PC-3 (cell line): ENCODE measurements around the gene MSRB2. TPM values are rescaled to one million over a fixed set of nuclear protein-coding genes. Genes with fewer than 3 reads are reported as not detected.

Experiments used
- ATAC-seq: fragments of 200-7000 bp; cut with Tn5 transposase; 2 replicates; pipeline ENCODE4 v1.9.1; 2020; ENCODE audit warnings: mild to moderate bottlenecking, moderate library complexity
- BruUV-seq: library from RNA; stranded (reverse); fragments of 400-500 nt; replicated peaks from 2 replicates; lab custom pipeline; 2021; lab: Mats Ljungman, UMichigan
- CTCF ChIA-PET: fragments of 300-600 bp; sonication (Branson Sonifier 250); formaldehyde crosslinking; loops from one replicate; lab custom pipeline; 2022; ENCODE audit warnings: antibody characterized with exemption; lab: Charles Lee
- POLR2A ChIA-PET: fragments of 300-600 bp; sonication (Branson Sonifier 250); formaldehyde crosslinking; loops from one replicate; lab custom pipeline; 2022; ENCODE audit warnings: antibody characterized with exemption; ENCODE audit not compliant: unreplicated experiment; lab: Charles Lee
- DNase-seq: peaks from one replicate; pipeline ENCODE4 v3.0.0-alpha.2; 2015
- H2AFZ ChIP-seq: fragments of 300-600 bp; sonication (generic); 2 replicates; pipeline ENCODE4 v1.6.0; 2016; ENCODE audit warnings: antibody characterized with exemption, low read length
- H3F3A ChIP-seq: fragments of 300-600 bp; sonication (generic); one replicate; pipeline ENCODE4 v1.6.0; 2017; ENCODE audit warnings: antibody characterized with exemption, low read length, control low read depth, mild to moderate bottlenecking; ENCODE audit not compliant: unreplicated experiment
- H3K27ac ChIP-seq: fragments of 300-600 bp; sonication (generic); 2 replicates; pipeline ENCODE4 v1.5.1; 2016; ENCODE audit warnings: mild to moderate bottlenecking, low read length
- H3K27me3 ChIP-seq: fragments of 300-600 bp; sonication (generic); 2 replicates; pipeline ENCODE4 v1.6.1; 2016; ENCODE audit warnings: low read length, mixed read lengths
- H3K36me3 ChIP-seq: fragments of 300-600 bp; sonication (generic); 2 replicates; pipeline ENCODE4 v1.6.1; 2016; ENCODE audit warnings: low read depth, mixed run types, low read length, mixed read lengths
- H3K4me1 ChIP-seq: fragments of 300-600 bp; sonication (generic); 2 replicates; pipeline ENCODE4 v1.5.1; 2016; ENCODE audit warnings: low read length; ENCODE audit not compliant: insufficient read depth
- H3K4me2 ChIP-seq: fragments of 300-600 bp; sonication (generic); 2 replicates; pipeline ENCODE4 v1.6.0; 2016; ENCODE audit warnings: low read length
- H3K4me3 ChIP-seq: fragments of 300-600 bp; sonication (generic); 2 replicates; pipeline ENCODE4 v1.5.1; 2016; ENCODE audit warnings: mild to moderate bottlenecking, low read length, mixed read lengths
- H3K79me2 ChIP-seq: fragments of 300-600 bp; sonication (generic); 2 replicates; pipeline ENCODE4 v1.6.1; 2017; ENCODE audit warnings: low read length, mixed read lengths
- H3K9ac ChIP-seq: fragments of 300-600 bp; sonication (generic); 2 replicates; pipeline ENCODE4 v1.6.0; 2016; ENCODE audit warnings: mild to moderate bottlenecking, low read length
- H3K9me2 ChIP-seq: fragments of 300-600 bp; sonication (generic); replicated peaks from 2 replicates; pipeline ENCODE4 v1.6.1; 2016; ENCODE audit warnings: mixed run types, low read length, mixed read lengths
- H3K9me3 ChIP-seq: fragments of 300-600 bp; sonication (generic); 2 replicates; pipeline ENCODE4 v1.6.1; 2016; ENCODE audit warnings: low read length, mixed read lengths
- H4K20me1 ChIP-seq: fragments of 300-600 bp; sonication (generic); 2 replicates; pipeline ENCODE4 v1.6.1; 2016; ENCODE audit warnings: low read length, mixed read lengths
- EZH2 ChIP-seq: fragments of 300-600 bp; sonication (generic); IDR thresholded peaks from one replicate; pipeline ENCODE4 v1.6.1; 2017; ENCODE audit warnings: antibody characterized with exemption, mild to moderate bottlenecking, low read length; ENCODE audit not compliant: unreplicated experiment
- EZH2phosphoT487 ChIP-seq: fragments of 300-600 bp; sonication (generic); IDR thresholded peaks from 2 replicates; pipeline ENCODE4 v1.6.1; 2018; ENCODE audit warnings: mild to moderate bottlenecking, antibody characterized with exemption, low read length, borderline replicate concordance
- intact Hi-C: fragments of 100-400 bp; cut with micrococcal nuclease; formaldehyde crosslinking; loops from 2 replicates; pipeline ENCODE4 v1.9.0; 2023
- total RNA-seq: library from RNA; depleted of rRNA; stranded (reverse); fragments of >200 nt; gene quantifications from 2 replicates; pipeline ENCODE4 v1.2.3, GENCODE V29; 2014
- TF ChIP-seq, protein P1 (sequence below): fragments of 300-600 bp; sonication (generic); conservative IDR thresholded peaks from 2 replicates; pipeline ENCODE4 v1.5.1; 2017; ENCODE audit warnings: antibody characterized with exemption, low read depth, mild to moderate bottlenecking, low read length

Gene MSRB2
- total RNA-seq, 1 experiment from 2014 or later = 14.3 TPM

DNA sequence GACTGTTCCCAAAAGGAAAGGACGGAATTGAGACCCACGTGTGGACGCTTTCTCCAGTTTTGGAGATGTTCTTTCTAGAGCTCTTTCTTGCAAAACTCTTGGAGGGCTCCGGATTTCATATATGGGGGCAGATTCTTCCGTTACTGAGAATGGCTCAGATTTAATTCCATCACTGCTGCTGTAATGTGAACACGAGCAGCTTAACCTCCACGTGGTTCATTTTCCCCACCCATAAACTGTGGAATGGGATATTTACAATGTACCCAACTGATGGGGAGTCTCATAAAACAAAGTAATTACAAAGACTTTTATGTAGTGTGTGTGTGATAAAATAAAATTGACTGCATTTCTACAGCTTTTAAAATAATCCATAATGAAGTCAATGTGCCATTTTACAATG lies 15.1 kb upstream of the MSRB2 start:
- H3K27ac ChIP-seq = no peak overlapping the region
- H3K9me3 ChIP-seq = no peaks in the 10 kb centered on the region
- no peaks in the 10 kb centered on the region for H3K9me2 ChIP-seq
- no TSS peak for BruUV-seq
- no peaks in the 10 kb centered on the region for H3K79me2 ChIP-seq
- ATAC-seq (no peak), DNase-seq (no peak)
- no peak overlapping the region for H3K9ac ChIP-seq
- intact Hi-C loops = no loop called here
- no peak overlapping the region for H3K4me3 ChIP-seq
- ChIA-PET CTCF (interaction anchor here (0.5 kb wide), 1 partner anchor 836 kb away, joined by 10 read pairs; no protein-coding TSS in a partner anchor), POLR2A (no interaction called here)
- no peaks in the 10 kb centered on the region for H3F3A ChIP-seq
- no peaks in the 10 kb centered on the region for H3K27me3 ChIP-seq
- TF ChIP-seq, protein P1, sequence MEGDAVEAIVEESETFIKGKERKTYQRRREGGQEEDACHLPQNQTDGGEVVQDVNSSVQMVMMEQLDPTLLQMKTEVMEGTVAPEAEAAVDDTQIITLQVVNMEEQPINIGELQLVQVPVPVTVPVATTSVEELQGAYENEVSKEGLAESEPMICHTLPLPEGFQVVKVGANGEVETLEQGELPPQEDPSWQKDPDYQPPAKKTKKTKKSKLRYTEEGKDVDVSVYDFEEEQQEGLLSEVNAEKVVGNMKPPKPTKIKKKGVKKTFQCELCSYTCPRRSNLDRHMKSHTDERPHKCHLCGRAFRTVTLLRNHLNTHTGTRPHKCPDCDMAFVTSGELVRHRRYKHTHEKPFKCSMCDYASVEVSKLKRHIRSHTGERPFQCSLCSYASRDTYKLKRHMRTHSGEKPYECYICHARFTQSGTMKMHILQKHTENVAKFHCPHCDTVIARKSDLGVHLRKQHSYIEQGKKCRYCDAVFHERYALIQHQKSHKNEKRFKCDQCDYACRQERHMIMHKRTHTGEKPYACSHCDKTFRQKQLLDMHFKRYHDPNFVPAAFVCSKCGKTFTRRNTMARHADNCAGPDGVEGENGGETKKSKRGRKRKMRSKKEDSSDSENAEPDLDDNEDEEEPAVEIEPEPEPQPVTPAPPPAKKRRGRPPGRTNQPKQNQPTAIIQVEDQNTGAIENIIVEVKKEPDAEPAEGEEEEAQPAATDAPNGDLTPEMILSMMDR = no peak
- TF ChIP-seq EZH2 = no peak
- TF ChIP-seq EZH2phosphoT487 = no peak
- H3K36me3 ChIP-seq = no peaks in the 10 kb centered on the region
- peaks cover 10% of the 10 kb centered on the region for H3K4me1 ChIP-seq
- no peak overlapping the region for H3K4me2 ChIP-seq
- no peak overlapping the region for H2AFZ ChIP-seq
- no peaks in the 10 kb centered on the region for H4K20me1 ChIP-seq

DNA sequence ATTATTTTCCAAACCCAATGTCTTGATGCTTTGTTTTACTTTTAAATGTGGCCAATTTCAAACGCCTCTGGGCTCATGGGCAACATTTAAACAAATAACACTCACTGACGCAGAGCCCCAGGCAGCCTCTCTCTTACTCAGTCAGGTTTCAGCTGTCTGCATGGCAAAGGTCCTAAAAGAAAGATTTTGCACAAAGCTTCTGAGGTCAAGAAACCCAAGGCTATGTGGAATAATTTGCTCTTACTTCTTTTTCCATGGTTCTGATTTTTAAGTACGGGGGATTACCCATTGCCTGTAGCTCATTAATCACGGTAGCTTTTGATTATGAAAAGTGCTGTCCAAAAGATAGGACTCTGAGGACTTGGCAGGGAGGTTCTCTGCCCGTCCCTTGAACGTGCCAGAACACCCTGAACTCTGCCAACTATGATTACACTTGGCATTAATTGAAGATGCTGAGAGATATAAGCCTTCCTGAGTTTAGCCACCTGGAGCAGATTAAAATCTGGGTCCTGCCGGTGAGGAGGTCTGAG lies 14.1 kb upstream of the MSRB2 start:
- no peaks in the 10 kb centered on the region for H3K9me3 ChIP-seq
- TF ChIP-seq EZH2phosphoT487 (no peak), EZH2 (no peak)
- TF ChIP-seq, protein P1 = no peak
- H3K9ac ChIP-seq = no peak overlapping the region
- peak overlapping the region; percentile 61; the same call in 1 of the 2 replicates for H3K4me2 ChIP-seq
- no peak overlapping the region for H3K4me3 ChIP-seq
- no peaks in the 10 kb centered on the region for H3F3A ChIP-seq
- intact Hi-C loops = no loop called here
- peak overlapping the region; percentile 30; the same call in 1 of the 2 replicates for H2AFZ ChIP-seq
- H4K20me1 ChIP-seq = no peaks in the 10 kb centered on the region
- DNase-seq = peak; percentile 47
- H3K27ac ChIP-seq = no peak overlapping the region
- no TSS peak for BruUV-seq
- no peaks in the 10 kb centered on the region for H3K36me3 ChIP-seq
- H3K79me2 ChIP-seq = no peaks in the 10 kb centered on the region
- peak; percentile 49; the same call in 1 of the 2 replicates for ATAC-seq
- no peaks in the 10 kb centered on the region for H3K27me3 ChIP-seq
- POLR2A ChIA-PET = no interaction called here
- CTCF ChIA-PET = no interaction called here
- H3K9me2 ChIP-seq = no peaks in the 10 kb centered on the region
- H3K4me1 ChIP-seq = peaks cover 10% of the 10 kb centered on the region

DNA sequence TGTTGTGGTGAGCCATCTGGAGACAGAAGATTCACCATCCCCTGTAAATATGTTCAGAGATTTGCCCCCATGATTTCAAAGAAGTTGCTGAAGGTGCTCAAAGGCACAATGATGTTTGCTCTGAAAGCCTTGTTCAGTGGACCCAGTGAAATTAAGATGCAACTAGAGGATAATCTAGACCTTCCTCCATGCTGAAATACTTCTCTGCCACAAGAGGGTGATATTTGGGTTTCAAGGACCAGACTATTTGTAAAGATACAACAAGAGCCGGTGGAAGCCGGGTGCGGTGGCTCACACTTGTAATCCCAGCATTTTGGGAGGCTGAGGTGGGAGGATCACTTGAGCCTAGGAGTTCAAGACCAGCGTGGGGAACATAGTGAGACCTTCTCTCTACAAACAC lies 13.5 kb upstream of the MSRB2 start:
- POLR2A ChIA-PET = no interaction called here
- Histone ChIP-seq H3F3A (no peaks in the 10 kb centered on the region), H3K79me2 (no peaks in the 10 kb centered on the region), H4K20me1 (no peaks in the 10 kb centered on the region), H2AFZ (no peak overlapping the region), H3K4me3 (no peak overlapping the region), H3K27me3 (no peaks in the 10 kb centered on the region), H3K9me2 (no peaks in the 10 kb centered on the region), H3K27ac (no peak overlapping the region), H3K9me3 (no peaks in the 10 kb centered on the region), H3K9ac (no peak overlapping the region), H3K4me2 (no peak overlapping the region), H3K4me1 (peaks cover 10% of the 10 kb centered on the region), H3K36me3 (no peaks in the 10 kb centered on the region)
- TF ChIP-seq, protein P1 = peak; percentile 53
- no peak for TF ChIP-seq EZH2phosphoT487
- CTCF ChIA-PET = no interaction called here
- intact Hi-C loops = no loop called here
- DNase-seq (peak; percentile 38), ATAC-seq (peak; percentile 37; the same call in 1 of the 2 replicates)
- no TSS peak for BruUV-seq
